ENCODE measurements around the gene MT1B.

MT1B gene

DNA sequence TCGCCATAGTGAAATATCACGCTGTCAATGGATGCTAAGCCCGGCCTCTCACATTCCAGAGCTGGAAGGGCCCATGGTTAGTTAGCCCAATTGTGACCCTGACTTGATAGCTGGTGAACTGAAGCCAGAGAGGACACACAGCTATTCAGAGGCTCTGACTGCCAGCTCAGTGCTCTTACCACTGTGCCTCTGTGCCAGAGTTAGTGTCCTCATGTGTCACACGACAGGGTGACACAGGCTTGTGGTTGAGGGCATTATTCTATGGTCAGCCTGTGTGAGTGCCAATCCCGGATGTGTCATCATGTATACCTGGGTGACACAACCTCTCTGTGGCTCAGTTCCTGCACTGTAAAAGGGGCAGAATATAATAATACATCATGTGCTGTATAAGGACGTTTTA lies 28.1 kb downstream of the MT1B start:
- no peak for DNase-seq
- Histone ChIP-seq H3K36me3 (no peaks in the 10 kb centered on the region), H3K4me1 (no peaks in the 10 kb centered on the region), H3K4me3 (ENCODE audit: low read depth, low read length) (no peak overlapping the region), H3K9me3 (no peaks in the 10 kb centered on the region), H3K27me3 (no peaks in the 10 kb centered on the region)
- TF ChIP-seq CTCF (IDR thresholded peaks at IDR 0.05; ENCODE audit: low read depth, low read length), result no peak

DNA sequence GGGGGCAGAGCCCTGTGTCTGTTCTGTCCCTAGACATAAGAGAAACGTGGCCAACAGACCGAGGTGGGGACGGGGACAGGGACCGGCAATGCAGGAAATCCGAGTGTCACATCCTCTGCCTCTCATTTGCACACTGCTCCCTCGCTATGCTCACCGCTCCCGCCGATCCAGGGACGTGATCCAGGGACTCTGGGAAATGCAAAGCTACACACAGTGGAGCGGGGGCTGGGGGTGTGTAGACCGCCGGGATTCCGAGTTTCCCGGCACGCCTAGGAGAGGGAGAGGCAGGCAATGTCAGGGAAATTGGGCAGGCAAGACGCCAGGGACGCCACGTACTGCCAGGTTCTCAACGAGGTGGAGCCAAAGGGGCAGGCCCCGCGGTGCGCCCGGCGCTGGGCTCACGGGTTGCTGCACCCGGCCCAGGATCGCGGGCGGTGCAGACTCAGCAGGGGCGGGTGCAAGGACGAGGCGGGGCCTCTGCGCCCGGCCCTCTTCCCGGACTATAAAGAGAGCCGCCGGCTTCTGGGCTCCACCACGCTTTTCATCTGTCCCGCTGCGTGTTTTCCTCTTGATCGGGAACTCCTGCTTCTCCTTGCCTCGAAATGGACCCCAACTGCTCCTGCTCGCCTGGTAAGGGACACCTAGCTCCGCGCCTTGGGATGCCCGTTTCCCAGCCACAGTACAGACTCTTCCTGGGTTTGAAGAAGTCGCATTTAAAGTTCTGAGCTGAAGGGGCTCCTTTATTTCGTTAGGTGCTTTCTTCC lies 30.4 kb downstream of the MT1B start, which contains the start of gene MT1X:
MT1X (plus strand) TSS at position 532 of the 764 bp plus-strand sequence; CDS start at position 603, 71 bp downstream.
- Histone ChIP-seq H3K4me3 (ENCODE audit: low read depth, low read length) (peak within 1 kb of the TSS; percentile 73), H3K4me1 (no peaks in the 10 kb centered on the region), H3K9me3 (no peaks in the 10 kb centered on the region), H3K27me3 (no peaks in the 10 kb centered on the region), H3K36me3 (no peaks in the 10 kb centered on the region)
- no peak for TF ChIP-seq CTCF (IDR thresholded peaks at IDR 0.05; ENCODE audit: low read depth, low read length)
- DNase-seq, result peak; percentile 87

GRCh38 chr16:56682703-56683397 lies 31.2 kb downstream of the MT1B start:
- no peaks in the 10 kb centered on the region for H3K4me1 ChIP-seq
- DNase-seq, result no peak
- H3K36me3 ChIP-seq, result no peaks in the 10 kb centered on the region
- H3K4me3 ChIP-seq (ENCODE audit: low read depth, low read length), result peak overlapping the region; percentile 73
- H3K27me3 ChIP-seq, result no peaks in the 10 kb centered on the region
- no peak for TF ChIP-seq CTCF (IDR thresholded peaks at IDR 0.05; ENCODE audit: low read depth, low read length)
- no peaks in the 10 kb centered on the region for H3K9me3 ChIP-seq

DNA sequence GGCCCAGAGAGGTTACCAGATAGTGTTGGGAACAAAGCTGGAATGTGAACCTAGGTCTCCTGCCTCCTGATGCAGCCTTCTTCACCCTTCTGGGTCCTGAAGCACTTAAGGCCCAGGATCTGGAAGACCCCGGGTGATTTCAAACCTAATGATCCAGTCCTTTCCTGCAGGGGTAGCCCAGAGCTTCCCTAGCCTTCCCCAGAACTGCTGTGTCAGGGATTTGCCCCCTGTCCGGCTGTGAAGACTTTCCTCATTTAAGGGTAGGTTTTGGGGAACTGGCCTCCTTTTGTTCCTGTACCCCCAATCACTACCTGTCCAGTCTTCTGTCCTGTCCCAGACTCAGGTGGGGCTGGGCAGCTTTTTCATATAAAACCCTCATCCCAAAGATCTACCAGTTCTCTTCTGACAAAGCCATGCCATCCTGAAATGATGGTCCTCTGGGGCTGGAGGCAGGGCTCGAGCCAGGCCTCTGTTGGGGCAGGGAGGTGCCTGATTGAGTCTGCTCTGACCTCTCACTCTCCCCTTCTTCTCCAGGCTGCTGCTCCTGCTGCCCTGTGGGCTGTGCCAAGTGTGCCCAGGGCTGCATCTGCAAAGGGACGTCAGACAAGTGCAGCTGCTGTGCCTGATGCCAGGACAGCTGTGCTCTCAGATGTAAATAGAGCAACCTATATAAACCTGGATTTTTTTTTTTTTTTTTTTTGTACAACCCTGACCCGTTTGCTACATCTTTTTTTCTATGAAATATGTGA lies 31.9 kb downstream of the MT1B start:
- H3K9me3 ChIP-seq, result no peaks in the 10 kb centered on the region
- DNase-seq, result no peak
- no peaks in the 10 kb centered on the region for H3K27me3 ChIP-seq
- H3K36me3 ChIP-seq, result no peaks in the 10 kb centered on the region
- no peak for TF ChIP-seq CTCF (IDR thresholded peaks at IDR 0.05; ENCODE audit: low read depth, low read length)
- no peak overlapping the region for H3K4me3 ChIP-seq (ENCODE audit: low read depth, low read length)
- no peaks in the 10 kb centered on the region for H3K4me1 ChIP-seq

DNA sequence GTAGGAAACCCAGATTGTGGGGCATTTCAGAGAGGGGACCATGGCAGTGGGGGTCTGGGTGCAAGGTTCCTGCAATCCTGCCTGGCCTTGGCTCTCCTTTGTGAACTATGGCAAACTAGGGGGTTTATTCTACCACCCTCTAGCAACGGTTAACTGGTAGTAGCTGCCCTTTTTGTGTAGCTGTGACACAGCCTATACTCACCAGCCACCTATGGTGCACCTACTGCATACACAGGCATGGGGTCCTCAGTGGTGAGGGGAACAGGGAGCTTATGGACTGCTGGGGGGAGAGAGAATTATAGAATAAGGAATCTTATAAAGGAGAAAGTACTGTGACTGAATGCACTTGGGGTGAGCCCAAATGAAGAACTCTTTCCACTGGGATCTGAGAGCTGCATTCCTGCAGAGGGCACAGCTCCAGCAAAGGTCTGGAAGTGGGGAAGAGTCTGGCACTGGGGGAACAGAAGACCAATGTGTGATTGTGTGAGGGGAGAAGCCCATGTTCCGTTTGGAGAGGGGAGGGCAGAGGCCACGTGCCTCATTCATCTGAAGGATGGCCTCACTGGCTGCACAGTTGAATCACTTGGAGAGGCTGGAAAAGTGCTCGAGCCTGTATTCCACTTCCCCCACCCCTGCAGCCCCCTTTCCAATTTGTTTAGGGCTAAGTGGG lies 32.7 kb downstream of the MT1B start:
- no peak for DNase-seq
- no peak overlapping the region for H3K4me3 ChIP-seq (ENCODE audit: low read depth, low read length)
- H3K36me3 ChIP-seq, result no peaks in the 10 kb centered on the region
- no peaks in the 10 kb centered on the region for H3K4me1 ChIP-seq
- H3K27me3 ChIP-seq, result no peaks in the 10 kb centered on the region
- no peaks in the 10 kb centered on the region for H3K9me3 ChIP-seq
- TF ChIP-seq CTCF (IDR thresholded peaks at IDR 0.05; ENCODE audit: low read depth, low read length), result no peak
